Measurements from ENCODE around the gene FAM3B.
A peak's percentile ranks its signal among the peaks of the same experiment; 100 is the strongest.

Gene FAM3B

DNA sequence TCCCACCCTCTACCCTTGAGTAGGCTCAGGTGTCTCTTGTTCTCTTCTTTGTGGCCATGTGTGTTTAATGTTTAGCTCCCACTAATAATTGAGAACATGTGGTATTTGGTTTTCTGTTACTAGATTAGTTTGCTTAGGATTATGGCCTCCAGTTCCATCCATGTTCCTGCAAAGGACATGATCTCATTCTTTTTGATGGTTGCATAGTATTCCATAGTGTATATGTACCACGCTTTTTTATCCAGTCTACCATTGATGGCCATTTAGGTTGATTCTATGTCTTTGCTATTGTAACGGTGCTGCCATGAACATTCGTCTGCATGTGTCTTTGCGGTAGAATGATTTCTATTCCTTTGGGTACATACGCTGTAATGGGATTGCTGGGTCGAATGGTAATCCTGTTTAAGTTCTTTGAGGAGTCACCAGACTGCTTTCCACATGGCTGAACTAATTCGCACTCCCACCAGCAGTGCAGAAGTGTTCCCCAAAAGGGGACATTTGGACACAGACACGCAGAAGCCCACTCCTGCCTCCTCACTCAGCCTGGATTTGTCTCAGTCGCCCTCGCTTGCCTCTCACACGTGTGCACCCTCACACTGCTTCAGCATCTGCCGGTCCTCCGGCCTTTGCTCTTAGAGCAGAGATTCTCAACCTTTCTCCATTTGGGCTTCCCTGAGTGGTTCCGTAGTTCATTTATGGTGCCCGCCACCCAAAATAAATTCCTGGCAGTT lies 48.9 kb downstream of the FAM3B start:
- no peak overlapping the region for H3K27ac ChIP-seq (ENCODE audit: low read length)
- no peaks in the 10 kb centered on the region for H3K9me3 ChIP-seq (ENCODE audit: control insufficient read depth in 1 of 2, low read length in 2 of 2)
- no peaks in the 10 kb centered on the region for H3K36me3 ChIP-seq (ENCODE audit: control insufficient read depth in 1 of 2, insufficient read depth in 2 of 2, low read length in 2 of 2)
- peaks cover 11 to 15% of the 10 kb centered on the region in 2 donors for H3K4me1 ChIP-seq (ENCODE audit: control insufficient read depth in 1 of 2, insufficient read depth in 2 of 2, low read length in 2 of 2)
- no peaks in the 10 kb centered on the region for H3K27me3 ChIP-seq (ENCODE audit: low read depth, low read length)
- H3K4me3 ChIP-seq (ENCODE audit: low read depth in 1 of 2, low read length in 2 of 2): no peak overlapping the region

DNA sequence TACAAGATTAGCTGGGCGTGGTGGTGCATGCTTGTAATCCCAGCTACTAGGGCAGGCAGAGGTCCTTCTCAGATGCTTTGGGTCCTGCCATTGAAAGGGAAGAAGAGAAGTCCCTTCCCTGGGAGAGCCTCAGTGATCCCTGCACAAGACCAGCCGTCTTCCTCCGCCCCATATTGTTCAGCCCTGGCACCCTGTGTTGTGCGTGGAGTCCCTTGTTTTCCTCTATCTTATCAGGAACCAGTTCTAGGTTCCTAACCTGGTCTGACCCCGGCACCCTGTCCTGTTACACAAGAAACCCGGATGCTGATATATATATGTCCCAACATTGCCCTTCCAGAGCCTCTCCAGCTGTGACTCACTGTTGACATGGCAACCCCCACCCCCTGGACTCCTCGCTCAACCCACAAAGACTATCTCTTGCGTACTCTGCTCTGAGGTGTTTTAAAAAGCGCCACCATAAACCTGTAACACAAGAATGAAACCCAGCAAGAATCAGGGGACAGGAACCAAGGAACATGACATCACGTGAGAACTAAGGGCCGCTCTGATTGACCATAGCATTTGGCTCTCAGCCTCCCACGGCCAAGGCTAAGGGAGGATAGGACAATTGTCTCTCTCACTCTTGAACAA lies 50.0 kb downstream of the FAM3B start:
- H3K27ac ChIP-seq (ENCODE audit: low read length): peak overlapping the region; percentile 26
- no peaks in the 10 kb centered on the region for H3K27me3 ChIP-seq (ENCODE audit: low read depth, low read length)
- H3K4me3 ChIP-seq (ENCODE audit: low read depth in 1 of 2, low read length in 2 of 2): no peak overlapping the region
- H3K36me3 ChIP-seq (ENCODE audit: control insufficient read depth in 1 of 2, insufficient read depth in 2 of 2, low read length in 2 of 2): no peaks in the 10 kb centered on the region
- H3K4me1 ChIP-seq (ENCODE audit: control insufficient read depth in 1 of 2, insufficient read depth in 2 of 2, low read length in 2 of 2): peaks cover 1 to 15% of the 10 kb centered on the region in 2 donors
- no peaks in the 10 kb centered on the region for H3K9me3 ChIP-seq (ENCODE audit: control insufficient read depth in 1 of 2, low read length in 2 of 2)

DNA sequence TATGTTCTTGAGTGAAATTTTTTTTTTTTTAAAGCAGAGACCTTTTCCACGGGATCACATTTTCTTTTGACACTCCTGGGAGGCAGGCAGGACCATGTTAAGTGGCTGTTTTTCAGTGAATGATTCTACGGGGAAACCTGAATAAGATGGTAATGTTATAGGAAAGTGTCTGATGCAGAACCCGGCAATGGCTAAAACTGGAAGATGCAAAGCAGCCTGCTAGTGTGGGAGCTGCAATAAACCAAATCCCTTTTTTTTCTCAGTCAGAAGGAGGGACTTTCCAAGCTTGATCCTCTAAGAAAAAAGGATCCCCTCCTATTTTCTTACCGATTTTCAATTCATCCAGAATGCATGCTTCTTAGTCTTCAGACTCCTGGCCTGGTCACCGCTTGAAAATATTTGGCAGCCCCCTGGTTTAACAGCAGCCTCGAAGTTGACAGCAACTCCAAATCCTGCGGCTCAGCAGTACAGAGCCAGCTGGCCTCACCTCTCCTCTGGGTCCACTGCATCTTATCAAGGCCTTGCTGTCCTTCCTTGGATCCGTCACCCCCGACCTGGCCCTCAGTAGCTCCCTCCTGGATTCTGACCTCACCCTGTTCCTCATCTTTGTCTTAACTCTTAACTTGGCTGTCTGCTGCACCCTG lies 50.8 kb downstream of the FAM3B start:
- H3K36me3 ChIP-seq (ENCODE audit: control insufficient read depth in 1 of 2, insufficient read depth in 2 of 2, low read length in 2 of 2): no peaks in the 10 kb centered on the region
- H3K4me3 ChIP-seq (ENCODE audit: low read depth in 1 of 2, low read length in 2 of 2): no peak overlapping the region
- peaks cover 0 to 12% of the 10 kb centered on the region in 2 donors for H3K4me1 ChIP-seq (ENCODE audit: control insufficient read depth in 1 of 2, insufficient read depth in 2 of 2, low read length in 2 of 2)
- no peaks in the 10 kb centered on the region for H3K27me3 ChIP-seq (ENCODE audit: low read depth, low read length)
- H3K9me3 ChIP-seq (ENCODE audit: control insufficient read depth in 1 of 2, low read length in 2 of 2): no peaks in the 10 kb centered on the region
- peak overlapping the region; percentile 26 for H3K27ac ChIP-seq (ENCODE audit: low read length)

DNA sequence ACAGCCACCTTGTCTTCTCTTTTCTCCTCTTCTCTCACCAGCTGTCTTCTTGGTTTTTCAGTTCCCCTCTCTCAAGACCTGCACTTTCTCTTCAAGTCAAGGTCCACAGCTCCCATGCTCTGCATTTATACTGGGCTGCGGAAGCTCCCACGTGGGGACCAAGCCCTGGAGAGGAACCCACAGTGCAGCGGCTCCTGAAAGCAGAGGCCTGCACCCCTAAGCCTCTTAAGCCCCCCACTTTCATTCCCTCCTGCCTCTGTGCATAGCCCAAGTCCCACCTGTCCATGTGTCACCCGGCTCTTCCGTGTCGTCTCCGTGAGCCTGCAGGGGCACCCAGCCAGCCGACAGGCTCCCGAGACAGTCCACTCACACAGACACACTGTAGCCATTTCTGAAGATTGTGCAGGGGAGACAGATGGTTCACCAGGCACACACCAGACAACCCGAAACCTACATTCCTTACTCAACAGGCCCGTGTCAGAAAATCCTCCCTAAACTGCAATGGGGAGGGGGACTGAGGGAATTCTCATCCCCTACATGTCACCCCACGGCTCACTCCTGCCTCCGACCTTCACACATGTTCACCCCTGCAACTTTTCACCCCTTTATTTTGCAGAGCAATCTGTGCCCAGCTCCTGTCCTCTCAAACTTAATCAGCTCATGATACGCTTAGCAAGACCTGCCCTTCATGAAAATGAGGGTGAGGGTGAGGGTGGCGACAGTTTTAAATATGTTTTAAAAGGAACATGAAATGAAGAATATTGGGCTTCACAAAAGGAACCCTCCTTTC lies 51.5 kb downstream of the FAM3B start:
- Histone ChIP-seq H3K4me1 (ENCODE audit: control insufficient read depth in 1 of 2, insufficient read depth in 2 of 2, low read length in 2 of 2) (peaks cover 0 to 12% of the 10 kb centered on the region in 2 donors), H3K9me3 (ENCODE audit: control insufficient read depth in 1 of 2, low read length in 2 of 2) (no peaks in the 10 kb centered on the region), H3K27ac (ENCODE audit: low read length) (no peak overlapping the region), H3K4me3 (ENCODE audit: low read depth in 1 of 2, low read length in 2 of 2) (no peak overlapping the region), H3K27me3 (ENCODE audit: low read depth, low read length) (no peaks in the 10 kb centered on the region), H3K36me3 (ENCODE audit: control insufficient read depth in 1 of 2, insufficient read depth in 2 of 2, low read length in 2 of 2) (no peaks in the 10 kb centered on the region)

DNA sequence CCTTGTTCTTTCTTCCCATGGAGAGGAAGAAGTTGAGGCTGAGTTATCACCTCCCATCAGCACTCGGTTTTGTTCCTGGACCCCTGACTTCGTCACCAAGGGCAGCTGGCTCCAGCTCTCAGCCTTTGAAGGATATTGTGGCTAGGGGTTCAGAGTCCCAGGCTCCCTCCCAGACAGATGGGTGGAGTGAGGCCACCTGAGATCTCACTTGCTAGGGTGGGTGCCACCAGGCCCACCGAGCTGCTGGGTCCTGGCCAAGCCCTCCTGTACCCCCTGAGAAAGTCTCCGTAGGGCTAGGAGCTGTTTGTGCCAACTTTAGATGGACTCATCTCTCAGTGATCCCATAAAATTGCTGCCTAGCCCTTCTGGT lies 52.1 kb downstream of the FAM3B start:
- no peak overlapping the region for H3K27ac ChIP-seq (ENCODE audit: low read length)
- no peaks in the 10 kb centered on the region for H3K9me3 ChIP-seq (ENCODE audit: control insufficient read depth in 1 of 2, low read length in 2 of 2)
- H3K27me3 ChIP-seq (ENCODE audit: low read depth, low read length): no peaks in the 10 kb centered on the region
- H3K4me1 ChIP-seq (ENCODE audit: control insufficient read depth in 1 of 2, insufficient read depth in 2 of 2, low read length in 2 of 2): peaks cover 0 to 12% of the 10 kb centered on the region in 2 donors
- H3K4me3 ChIP-seq (ENCODE audit: low read depth in 1 of 2, low read length in 2 of 2): no peak overlapping the region
- no peaks in the 10 kb centered on the region for H3K36me3 ChIP-seq (ENCODE audit: control insufficient read depth in 1 of 2, insufficient read depth in 2 of 2, low read length in 2 of 2)

DNA sequence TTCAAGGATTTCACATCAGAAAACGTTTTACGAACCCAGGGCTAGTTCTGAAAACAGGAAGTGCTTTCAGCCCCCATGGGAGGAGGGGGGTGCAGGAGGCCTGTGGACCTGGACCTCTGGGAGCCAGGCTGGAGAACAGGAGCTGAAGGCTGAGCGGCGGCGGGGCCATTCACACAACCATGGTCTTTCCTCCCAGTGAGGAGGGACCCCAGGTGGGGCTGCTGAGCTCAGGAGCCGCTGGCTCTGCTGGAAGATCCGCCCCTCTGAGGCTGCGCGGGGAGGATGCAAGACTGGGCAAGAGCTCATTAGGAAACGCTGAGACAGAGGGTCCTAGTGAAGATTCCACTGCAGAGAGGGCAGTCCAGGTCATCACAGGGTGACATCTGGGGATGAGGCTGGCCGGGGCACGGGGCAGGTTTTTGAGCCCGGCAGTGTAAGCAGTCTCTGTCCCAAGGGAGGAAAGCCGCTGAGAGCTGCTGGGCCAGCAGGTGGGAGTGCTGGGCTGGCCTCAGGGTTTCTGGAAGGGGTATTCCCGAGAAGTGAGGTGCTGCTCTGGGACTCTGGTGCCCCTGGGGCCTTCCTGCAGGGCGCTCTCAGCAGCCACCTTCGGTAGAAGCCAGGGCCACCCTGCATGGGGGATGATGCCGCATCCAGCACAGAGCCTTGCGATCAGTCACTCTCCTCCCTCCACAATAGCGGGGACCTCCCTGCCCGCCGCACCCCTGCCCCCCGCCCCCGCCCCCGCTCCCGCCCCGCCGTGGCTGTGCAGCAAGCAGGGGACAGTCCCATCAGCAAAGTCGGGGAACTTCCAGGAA lies 52.7 kb downstream of the FAM3B start:
- H3K4me3 ChIP-seq (ENCODE audit: low read depth in 1 of 2, low read length in 2 of 2): peak overlapping the region; percentile 30 to 47
- H3K9me3 ChIP-seq (ENCODE audit: control insufficient read depth in 1 of 2, low read length in 2 of 2): no peaks in the 10 kb centered on the region
- H3K4me1 ChIP-seq (ENCODE audit: control insufficient read depth in 1 of 2, insufficient read depth in 2 of 2, low read length in 2 of 2): peaks cover 0 to 12% of the 10 kb centered on the region in 2 donors
- no peaks in the 10 kb centered on the region for H3K27me3 ChIP-seq (ENCODE audit: low read depth, low read length)
- H3K36me3 ChIP-seq (ENCODE audit: control insufficient read depth in 1 of 2, insufficient read depth in 2 of 2, low read length in 2 of 2): no peaks in the 10 kb centered on the region
- no peak overlapping the region for H3K27ac ChIP-seq (ENCODE audit: low read length)

DNA sequence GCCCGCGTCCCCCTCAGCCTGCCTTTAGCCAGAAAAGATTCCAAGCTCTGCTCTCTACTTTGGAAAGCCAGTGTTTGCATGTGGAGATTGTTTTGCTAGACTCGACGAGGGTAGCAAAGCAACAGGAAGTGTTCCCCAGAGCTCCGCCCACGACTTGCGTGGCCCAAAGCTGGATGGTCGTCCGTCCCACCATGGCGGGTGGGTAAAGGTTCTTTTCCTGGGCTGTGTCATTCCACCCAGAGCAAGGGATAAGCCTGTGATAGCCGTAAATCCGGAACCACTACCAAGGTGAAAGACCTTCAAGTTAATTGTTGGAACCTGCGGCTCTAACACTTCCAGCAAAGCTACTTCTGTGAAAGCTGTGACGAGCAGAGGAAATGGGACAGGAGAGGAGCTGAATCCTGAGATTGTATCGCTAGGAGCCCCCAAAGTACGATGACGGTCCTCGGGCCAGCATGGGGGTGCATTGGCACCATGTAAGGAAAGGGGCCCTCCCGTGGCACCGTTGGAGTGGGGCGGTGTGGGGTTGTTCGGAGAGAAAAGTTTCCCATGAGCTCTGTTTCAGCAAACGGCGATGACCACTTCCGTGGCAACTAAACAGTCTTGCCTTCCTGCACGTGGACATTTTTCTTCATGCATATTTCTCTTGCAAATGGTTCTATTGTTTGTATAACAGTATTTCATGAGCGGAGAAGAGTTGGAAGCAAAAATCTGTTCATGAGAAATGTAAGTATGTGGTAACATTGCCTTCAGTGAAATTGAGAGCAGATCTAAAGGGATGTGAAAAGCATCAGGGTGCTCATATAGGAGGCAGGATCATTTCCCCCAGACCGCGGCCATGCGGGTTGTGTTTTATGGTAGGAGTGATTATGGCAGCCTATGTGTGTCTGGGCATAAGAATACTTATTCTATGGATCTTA lies 53.6 kb downstream of the FAM3B start:
- Histone ChIP-seq H3K4me3 (ENCODE audit: low read depth in 1 of 2, low read length in 2 of 2) (peak overlapping the region; percentile 30 to 37), H3K27ac (ENCODE audit: low read length) (no peak overlapping the region), H3K27me3 (ENCODE audit: low read depth, low read length) (no peaks in the 10 kb centered on the region), H3K36me3 (ENCODE audit: control insufficient read depth in 1 of 2, insufficient read depth in 2 of 2, low read length in 2 of 2) (no peaks in the 10 kb centered on the region), H3K9me3 (ENCODE audit: control insufficient read depth in 1 of 2, low read length in 2 of 2) (no peaks in the 10 kb centered on the region), H3K4me1 (ENCODE audit: control insufficient read depth in 1 of 2, insufficient read depth in 2 of 2, low read length in 2 of 2) (peaks cover 0 to 12% of the 10 kb centered on the region in 2 donors)

DNA sequence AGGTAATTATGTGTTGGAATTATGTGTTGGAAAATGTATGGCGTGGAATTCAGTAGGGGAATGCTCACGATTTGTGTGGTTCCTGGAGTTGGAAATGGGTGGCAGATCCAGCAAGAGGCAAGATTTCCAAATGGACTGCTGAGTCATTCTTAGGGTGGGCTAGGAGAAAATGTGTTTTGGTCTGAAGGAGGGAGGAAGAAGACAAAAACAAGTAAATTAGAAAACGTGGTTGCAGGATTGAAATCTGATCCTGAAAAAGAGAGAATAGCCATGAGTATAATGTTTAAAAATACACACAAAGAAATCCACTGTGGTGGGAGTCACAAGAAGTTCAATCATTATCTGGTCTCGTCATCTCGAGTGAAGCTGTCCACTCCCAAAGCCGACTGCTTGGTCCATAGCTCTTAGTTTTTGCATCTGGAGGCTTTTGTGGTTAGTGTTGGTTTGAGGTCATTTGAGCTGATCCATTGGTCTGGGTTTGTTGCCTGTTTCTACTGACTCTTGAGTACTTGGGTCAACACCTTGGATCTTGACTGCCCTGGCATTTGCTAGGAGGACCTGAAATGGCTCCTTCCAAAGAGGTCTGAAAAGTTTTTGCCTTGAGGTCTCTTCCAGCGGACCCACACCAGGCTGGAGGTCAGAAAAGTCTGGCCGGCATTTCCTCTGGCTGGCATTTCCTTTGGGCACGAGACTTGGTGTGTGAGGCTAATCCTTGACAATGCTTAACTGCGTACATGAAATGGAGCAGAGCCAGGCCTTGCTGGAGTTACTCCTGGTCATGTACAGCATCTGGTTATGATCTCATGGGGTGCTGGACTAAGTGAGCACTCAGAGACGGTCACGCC lies 54.5 kb downstream of the FAM3B start:
- Histone ChIP-seq H3K27me3 (ENCODE audit: low read depth, low read length) (no peaks in the 10 kb centered on the region), H3K27ac (ENCODE audit: low read length) (no peak overlapping the region), H3K4me3 (ENCODE audit: low read depth in 1 of 2, low read length in 2 of 2) (no peak overlapping the region), H3K36me3 (ENCODE audit: control insufficient read depth in 1 of 2, insufficient read depth in 2 of 2, low read length in 2 of 2) (no peaks in the 10 kb centered on the region), H3K9me3 (ENCODE audit: control insufficient read depth in 1 of 2, low read length in 2 of 2) (no peaks in the 10 kb centered on the region), H3K4me1 (ENCODE audit: control insufficient read depth in 1 of 2, insufficient read depth in 2 of 2, low read length in 2 of 2) (peaks cover 0 to 12% of the 10 kb centered on the region in 2 donors)

DNA sequence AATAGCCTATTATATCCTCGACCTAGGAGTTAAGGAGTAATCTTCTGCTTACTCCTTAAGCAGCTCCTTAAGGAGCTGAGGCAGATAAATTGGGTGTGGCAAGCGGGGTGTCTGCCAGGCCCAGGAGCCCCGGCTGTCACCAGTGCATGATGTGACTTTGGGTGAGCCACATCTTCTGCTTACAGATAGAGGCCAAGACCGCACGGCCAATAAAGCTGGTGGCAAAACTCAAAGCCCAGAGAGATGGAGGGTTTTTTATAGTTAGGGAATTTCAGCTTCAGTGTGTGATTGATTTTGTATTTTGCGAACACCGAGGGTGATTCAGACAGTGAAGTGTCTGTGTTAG lies 55.1 kb downstream of the FAM3B start:
- Histone ChIP-seq H3K9me3 (ENCODE audit: control insufficient read depth in 1 of 2, low read length in 2 of 2) (no peaks in the 10 kb centered on the region), H3K27ac (ENCODE audit: low read length) (no peak overlapping the region), H3K27me3 (ENCODE audit: low read depth, low read length) (no peaks in the 10 kb centered on the region), H3K4me1 (ENCODE audit: control insufficient read depth in 1 of 2, insufficient read depth in 2 of 2, low read length in 2 of 2) (peaks cover 0 to 12% of the 10 kb centered on the region in 2 donors), H3K4me3 (ENCODE audit: low read depth in 1 of 2, low read length in 2 of 2) (no peak overlapping the region), H3K36me3 (ENCODE audit: control insufficient read depth in 1 of 2, insufficient read depth in 2 of 2, low read length in 2 of 2) (no peaks in the 10 kb centered on the region)

Data from muscle layer of duodenum (tissue), 2 donors.